ENCODE measurements around the gene TOMT.
"Not testable (repeated sequence)": the region's sequence is repeated elsewhere in the genome, so short reads cannot be mapped to it uniquely, and the experiment has no call there.

Gene TOMT

GRCh38 chr11:72127923-72128322 lies 22.2 kb downstream of the TOMT start:
- Histone ChIP-seq H3K9me3 (no peaks in the 10 kb centered on the region), H3K4me1 (ENCODE audit: control insufficient read depth in 1 of 2, insufficient read depth in 1 of 2, low read depth in 1 of 2, low read length in 1 of 2) (peaks cover 64 to 65% of the 10 kb centered on the region in 2 experiments), H3K4me3 (ENCODE audit: low read depth in 1 of 2, low read length in 1 of 2) (no peak overlapping the region), H3K36me3 (no peaks in the 10 kb centered on the region), H3K27ac (no peak overlapping the region), H3K27me3 (no peaks in the 10 kb centered on the region)
- TF ChIP-seq CTCF (IDR thresholded peaks at IDR 0.05), result no peak

- Histone ChIP-seq H3K27me3 (no peaks in the 10 kb centered on the region), H3K36me3 (no peaks in the 10 kb centered on the region), H3K9me3 (no peaks in the 10 kb centered on the region), H3K27ac (peak overlapping the region; percentile 29), H3K4me3 (ENCODE audit: low read depth in 1 of 2, low read length in 1 of 2) (no peak overlapping the region), H3K4me1 (ENCODE audit: control insufficient read depth in 1 of 2, insufficient read depth in 1 of 2, low read depth in 1 of 2, low read length in 1 of 2) (peaks cover 65 to 68% of the 10 kb centered on the region in 2 experiments)
- no peak for TF ChIP-seq CTCF (IDR thresholded peaks at IDR 0.05)
Measured at GRCh38 chr11:72129381-72129780, 23.7 kb downstream of the TOMT start.

- no peak for TF ChIP-seq CTCF (IDR thresholded peaks at IDR 0.05)
- H3K4me1 ChIP-seq (ENCODE audit: control insufficient read depth in 1 of 2, insufficient read depth in 1 of 2, low read depth in 1 of 2, low read length in 1 of 2), result peaks cover 89 to 91% of the 10 kb centered on the region in 2 experiments
- peak overlapping the region; percentile 96 for H3K27ac ChIP-seq
- H3K27me3 ChIP-seq, result no peaks in the 10 kb centered on the region
- peak overlapping the region; percentile 25 to 43 for H3K4me3 ChIP-seq (ENCODE audit: low read depth in 1 of 2, low read length in 1 of 2)
- no peaks in the 10 kb centered on the region for H3K9me3 ChIP-seq
- H3K36me3 ChIP-seq, result peaks cover 9% of the 10 kb centered on the region
Measured at GRCh38 chr11:72132646-72133045, 26.9 kb downstream of the TOMT start.

- not testable (repeated sequence) for H3K9me3 ChIP-seq, H3K27me3 ChIP-seq
- Histone ChIP-seq H3K4me3 (ENCODE audit: low read depth in 1 of 2, low read length in 1 of 2) (peak within 1 kb of the TSS; percentile 73 to 91), H3K4me1 (ENCODE audit: control insufficient read depth in 1 of 2, insufficient read depth in 1 of 2, low read depth in 1 of 2, low read length in 1 of 2) (peaks cover 99 to 100% of the 10 kb centered on the region in 2 experiments), H3K36me3 (peaks cover 37% of the 10 kb centered on the region), H3K27ac (peak within 1 kb of the TSS; percentile 96)
- peak; percentile 26 for TF ChIP-seq CTCF (IDR thresholded peaks at IDR 0.05)
Measured at GRCh38 chr11:72135473-72135872, 29.7 kb downstream of the TOMT start, which contains the start of gene FOLR3. Gene FOLR3 (plus strand): TSS chr11:72135725. CDS start chr11:72135953, 228 bp downstream.

GRCh38 chr11:72135891-72136683 lies 30.4 kb downstream of the TOMT start:
- Histone ChIP-seq H3K4me1 (ENCODE audit: control insufficient read depth in 1 of 2, insufficient read depth in 1 of 2, low read depth in 1 of 2, low read length in 1 of 2) (peaks cover 98 to 100% of the 10 kb centered on the region in 2 experiments), H3K9me3 (no peaks in the 10 kb centered on the region), H3K36me3 (peaks cover 43% of the 10 kb centered on the region), H3K27ac (peak overlapping the region; percentile 96), H3K27me3 (no peaks in the 10 kb centered on the region), H3K4me3 (ENCODE audit: low read depth in 1 of 2, low read length in 1 of 2) (peak overlapping the region; percentile 73 to 91)
- TF ChIP-seq CTCF (IDR thresholded peaks at IDR 0.05), result no peak

All from neutrophil (primary cell).